GM12892 (cell line): ENCODE results near the gene CEP104.

Source experiments
- POLR2A ChIP-seq: IDR thresholded peaks from 2 replicates; pipeline ENCODE4 v1.6.1; 2011; ENCODE audit warnings: low read depth, low read length, control low read depth
- POLR2AphosphoS5 ChIP-seq: IDR thresholded peaks from 2 replicates; pipeline ENCODE4 v1.6.1; 2011; ENCODE audit warnings: low read depth, low read length, control low read depth

GRCh38 chr1:3773572-3774275 is 83.3 kb downstream of the CEP104 start:
- TF ChIP-seq POLR2A (no peak), POLR2AphosphoS5 (no peak)
